A549 (cell line): ENCODE measurements around the gene FTH1. TPM values are rescaled to one million over a fixed set of nuclear protein-coding genes. Genes with fewer than 3 reads are reported as not detected.
A peak's percentile ranks its signal among the peaks of the same experiment; 100 is the strongest.

Experiments
- ATAC-seq, 2 experiments: fragments of 200-7000 bp in 1 of 2; fragments of >200 bp in 1 of 2; cut with Nextera tagmentation in 1 of 2; cut with Tn5 transposase in 1 of 2; 3 replicates each; pipeline versions ENCODE4 v1.8.0 to v1.9.1; 2018 to 2020; ENCODE audit warnings: mild to moderate bottlenecking in 1 of 2, moderate library complexity in 1 of 2
- CTCF ChIA-PET: fragments of 300-600 bp; sonication (Branson Sonifier 250); formaldehyde crosslinking; extraction: SDS; loops from one replicate; lab custom pipeline; 2021; ENCODE audit warnings: antibody characterized with exemption, inconsistent platforms; lab: Yijun Ruan, JAX
- POLR2A ChIA-PET: fragments of 350-600 bp; formaldehyde crosslinking; extraction: SDS; loops from one replicate; lab custom pipeline; 2021; ENCODE audit warnings: antibody characterized with exemption, inconsistent platforms; lab: Yijun Ruan, JAX
- DNase-seq, 2 experiments: peaks; one replicate each; pipeline versions ENCODE4 v3.0.0 to v3.0.0-alpha.2; 2011 to 2016; ENCODE audit warnings: low read depth in 1 of 2, low spot score in 1 of 2
- FAIRE-seq: peaks from 2 replicates; lab custom pipeline; 2011; peaks lifted over from hg19 to GRCh38; lab: Jason Lieb, UNC
- H3K27ac ChIP-seq, 2 experiments: fragments of >200 bp; sonication (Bioruptor Twin); formaldehyde crosslinking; 3 replicates each; pipeline ENCODE4 v1.5.1; 2016 to 2017
- H3K4me1 ChIP-seq: fragments of >200 bp; sonication (Bioruptor Twin); formaldehyde crosslinking; 3 replicates; pipeline ENCODE4 v1.6.1; 2016
- H3K4me2 ChIP-seq: fragments of >200 bp; sonication (Bioruptor Twin); formaldehyde crosslinking; 3 replicates; pipeline ENCODE4 v1.6.1; 2016
- H3K4me3 ChIP-seq: fragments of >200 bp; sonication (Bioruptor Twin); formaldehyde crosslinking; 3 replicates; pipeline ENCODE4 v1.5.1; 2016
- H3K9me3 ChIP-seq: fragments of >200 bp; sonication (Bioruptor Twin); formaldehyde crosslinking; 3 replicates; pipeline ENCODE4 v1.6.1; 2016
- ATOH8 ChIP-seq: fragments of 250-450 bp; sonication (Bioruptor Pico); IDR thresholded peaks from 2 replicates; pipeline ENCODE4 v1.5.0; 2020; ENCODE audit warnings: low read depth, mild to moderate bottlenecking, moderate library complexity
- BHLHE40 ChIP-seq: IDR thresholded peaks from 2 replicates; pipeline ENCODE4 v1.6.1; 2012; ENCODE audit warnings: low read depth, low read length, inconsistent platforms
- CBX2 ChIP-seq: fragments of 200-600 bp; sonication (generic); IDR thresholded peaks from 2 replicates; pipeline ENCODE4 v1.6.1; 2016; ENCODE audit warnings: low read depth, mild to moderate bottlenecking, borderline replicate concordance
- CEBPB ChIP-seq, 2 experiments: fragments of >200 bp in 1 of 2; sonication (Bioruptor Twin) in 1 of 2; formaldehyde crosslinking in 1 of 2; IDR thresholded peaks; 2 replicates each; pipeline ENCODE4 v1.6.1; 2012 to 2016
- EHF ChIP-seq: fragments of 250-450 bp; sonication (Bioruptor Pico); IDR thresholded peaks from 2 replicates; pipeline ENCODE4 v1.5.0; 2020; ENCODE audit warnings: mild to moderate bottlenecking
- EHMT2 ChIP-seq: fragments of 200-600 bp; sonication (generic); IDR thresholded peaks from 2 replicates; pipeline ENCODE4 v1.6.1; 2016; ENCODE audit warnings: antibody characterized with exemption, low read depth, mild to moderate bottlenecking, moderate library complexity
- ELK1 ChIP-seq: fragments of 150-350 bp; IDR thresholded peaks from 2 replicates; pipeline ENCODE4 v1.6.1; 2014; ENCODE audit warnings: low read depth, mild to moderate bottlenecking, low read length
- FOSL2 ChIP-seq, 2 experiments: fragments of 450-650 bp in 1 of 2; fragments of >200 bp in 1 of 2; sonication (Bioruptor Twin) in 1 of 2; formaldehyde crosslinking; IDR thresholded peaks; 2 replicates each; pipeline versions ENCODE4 v1.5.0 to v1.6.1; 2016 to 2020; ENCODE audit warnings: mild to moderate bottlenecking in 1 of 2, moderate library complexity in 1 of 2
- HES2 ChIP-seq: fragments of >200 bp; sonication (Bioruptor Twin); formaldehyde crosslinking; IDR thresholded peaks from 2 replicates; pipeline ENCODE4 v1.6.1; 2016
- HOXA7 ChIP-seq: fragments of 250-450 bp; sonication (Bioruptor Pico); IDR thresholded peaks from 2 replicates; pipeline ENCODE4 v1.5.0; 2020; ENCODE audit warnings: mild to moderate bottlenecking, moderate library complexity
- HOXB13 ChIP-seq: fragments of 250-450 bp; sonication (Bioruptor Pico); IDR thresholded peaks from 2 replicates; pipeline ENCODE4 v1.5.0; 2020; ENCODE audit warnings: low read depth, mild to moderate bottlenecking, moderate library complexity
- JUN ChIP-seq, 2 experiments: fragments of >200 bp; sonication (Bioruptor Twin); formaldehyde crosslinking; IDR thresholded peaks; 2 replicates in 1 of 2; 3 replicates in 1 of 2; pipeline ENCODE4 v1.6.1; 2016 to 2017
- JUNB ChIP-seq: fragments of >200 bp; sonication (Bioruptor Twin); formaldehyde crosslinking; IDR thresholded peaks from 2 replicates; pipeline ENCODE4 v1.6.1; 2016
- KDM1A ChIP-seq: fragments of 200-600 bp; sonication (generic); IDR thresholded peaks from 2 replicates; pipeline ENCODE4 v1.6.1; 2016; ENCODE audit warnings: low read depth, mild to moderate bottlenecking
- KDM5A ChIP-seq: fragments of 200-600 bp; sonication (generic); IDR thresholded peaks from 2 replicates; pipeline ENCODE4 v1.6.1; 2016; ENCODE audit warnings: antibody characterized with exemption, mild to moderate bottlenecking
- MAFK ChIP-seq: fragments of 450-650 bp; IDR thresholded peaks from 2 replicates; pipeline ENCODE4 v1.6.1; 2014; ENCODE audit not compliant: partially characterized antibody
- MAX ChIP-seq: IDR thresholded peaks from 2 replicates; pipeline ENCODE4 v1.6.1; 2012
- MAZ ChIP-seq: fragments of 150-350 bp; IDR thresholded peaks from 2 replicates; pipeline ENCODE4 v1.6.1; 2014; ENCODE audit warnings: antibody characterized with exemption, low read depth, low read length, borderline replicate concordance
- NFE2L2 ChIP-seq: fragments of 150-350 bp; conservative IDR thresholded peaks from 2 replicates; pipeline ENCODE4 v1.6.1; 2014; ENCODE audit warnings: low read length
- PBX3 ChIP-seq: IDR thresholded peaks from 2 replicates; pipeline ENCODE4 v1.6.1; 2012
- PHF8 ChIP-seq: fragments of 200-600 bp; sonication (generic); IDR thresholded peaks from 2 replicates; pipeline ENCODE4 v1.6.1; 2016; ENCODE audit warnings: low read depth, mild to moderate bottlenecking, antibody characterized with exemption, moderate library complexity, borderline replicate concordance
- POLR2A ChIP-seq: IDR thresholded peaks from 2 replicates; pipeline ENCODE4 v1.6.1; 2012; ENCODE audit warnings: mild to moderate bottlenecking, low read length
- POLR2AphosphoS2 ChIP-seq: conservative IDR thresholded peaks from 2 replicates; pipeline ENCODE4 v1.6.1; 2012; ENCODE audit warnings: low read length, improper control_type of control experiment, inconsistent platforms
- RARB ChIP-seq: fragments of 250-450 bp; sonication (Bioruptor Pico); IDR thresholded peaks from 2 replicates; pipeline ENCODE4 v1.8.0; 2021; ENCODE audit warnings: mild to moderate bottlenecking, moderate library complexity
- TFCP2L1 ChIP-seq: fragments of 250-450 bp; sonication (Bioruptor Pico); IDR thresholded peaks from 2 replicates; pipeline ENCODE4 v1.5.0; 2021; ENCODE audit warnings: mild to moderate bottlenecking
- TP53 ChIP-seq: fragments of 250-450 bp; sonication (Bioruptor Pico); IDR thresholded peaks from 2 replicates; pipeline ENCODE4 v1.5.0; 2021; ENCODE audit warnings: mild to moderate bottlenecking, moderate library complexity
- ZSCAN20 ChIP-seq: fragments of 250-450 bp; sonication (Bioruptor Pico); IDR thresholded peaks from 2 replicates; pipeline ENCODE4 v1.8.0; 2022; ENCODE audit warnings: mild to moderate bottlenecking, moderate library complexity
- WGBS: methylation state at CpG from one replicate; pipeline ENCODE4 v1.1.6; 2017; ENCODE audit errors: missing lambda C conversion rate; 5-methylcytosine and 5-hydroxymethylcytosine counted together
- polyA plus RNA-seq, 4 experiments: library from polyadenylated mRNA; depleted of rRNA in 3 of 4; stranded (reverse); fragments of >200 nt; fragmentation: RNase III in 1 of 4; extraction: RNeasy Plus Mini Kit Qiagen cat#74134 plus additional on column Dnase treatment in 1 of 4; gene quantifications; 2 replicates in 3 of 4; 3 replicates in 1 of 4; pipeline ENCODE4 v1.2.3, GENCODE V29; 2011 to 2017

Gene FTH1
- polyA plus RNA-seq, 2 of the 4 experiments (the other 2 are of a cell fraction): 2,791 to 13,747 TPM

- TF ChIP-seq HOXA7 (CRISPR knock-in tag): peak; percentile 95
- no peak for TF ChIP-seq CEBPB (IDR thresholded peaks at IDR 0.05)
- TF ChIP-seq ZSCAN20 (CRISPR knock-in tag): peak; percentile 98
- TF ChIP-seq EHMT2: no peak
- TF ChIP-seq RARB (CRISPR knock-in tag): 0 out of 2 replicates have a peak, but pooled peaks have one; percentile 51
- TF ChIP-seq ELK1: no peak
These were observed 46.4 kb upstream of the FTH1 start (continued) for GRCh38 chr11:62013537-62014476.

GRCh38 chr11:62012832-62013461, 45.5 kb upstream of the FTH1 start:
- peak overlapping the region; percentile 80 for H3K4me2 ChIP-seq
- ChIA-PET POLR2A (interaction anchor here (0.7 to 2.8 kb wide), 6 partner anchors 12 to 49 kb away, joined by 3 to 16 read pairs (median 6); partner anchors contain the start of gene FTH1), CTCF (interaction anchor here (0.7 to 1.5 kb wide), 7 partner anchors 12 to 216 kb away, joined by 3 to 5 read pairs (median 3); no protein-coding TSS in a partner anchor)
- FAIRE-seq (no peak), DNase-seq (peak; percentile 41 to 60), ATAC-seq (peak; percentile 80 to 89)
- H3K4me3 ChIP-seq: peak overlapping the region; percentile 19; the same call in 1 of the 3 replicates
- peaks cover 48% of the 10 kb centered on the region for H3K4me1 ChIP-seq
- no peak for TF ChIP-seq MAFK
- no peak for TF ChIP-seq POLR2AphosphoS2
- no peak for TF ChIP-seq ATOH8 (CRISPR knock-in tag)
- no peak for TF ChIP-seq EHMT2
- no peak for TF ChIP-seq EHF (CRISPR knock-in tag)
- TF ChIP-seq PBX3: no peak
- TF ChIP-seq CBX2: no peak
- no peak for TF ChIP-seq PHF8
- TF ChIP-seq HOXB13 (CRISPR knock-in tag): no peak
- TF ChIP-seq HES2: no peak
- TF ChIP-seq TFCP2L1: no peak
- TF ChIP-seq BHLHE40: no peak
- TF ChIP-seq JUN (IDR thresholded peaks at IDR 0.05): peak in 1 of 2 experiments; percentile 8; a peak in 1 of 5 replicates
- no peak for TF ChIP-seq TP53
- TF ChIP-seq MAX: peak; percentile 44
- no peak for TF ChIP-seq POLR2A
- no peak for TF ChIP-seq FOSL2 (IDR thresholded peaks at IDR 0.05)
- TF ChIP-seq FOSL2 (CRISPR knock-in tag; IDR thresholded peaks at IDR 0.05): 0 out of 2 replicates have a peak, but pooled peaks have one; percentile 2
- TF ChIP-seq NFE2L2: no peak
- no peak for TF ChIP-seq KDM5A
- TF ChIP-seq KDM1A: no peak
- peak; percentile 19; the same call in 1 of the 2 replicates for TF ChIP-seq JUNB
- TF ChIP-seq MAZ: no peak
- no peaks in the 10 kb centered on the region for H3K9me3 ChIP-seq
- H3K27ac ChIP-seq: peak overlapping the region; percentile 88 to 90
- WGBS: 20% methylated on average over 5 of the region's 5 CpGs
